OCI-LY7 (cell line): Measurements from ENCODE around the gene LMO3. TPM values are rescaled to one million over a fixed set of nuclear protein-coding genes. Genes with fewer than 3 reads are reported as not detected.
A peak's percentile ranks its signal among the peaks of the same experiment; 100 is the strongest.

Source experiments
- BruUV-seq: library from RNA; stranded (reverse); fragments of 400-500 nt; replicated peaks from 2 replicates; lab custom pipeline; 2021; lab: Mats Ljungman, UMichigan
- CTCF ChIA-PET: fragments of 300-600 bp; sonication (Branson Sonifier 250); formaldehyde crosslinking; loops from one replicate; lab custom pipeline; 2022; ENCODE audit warnings: antibody characterized with exemption; ENCODE audit not compliant: unreplicated experiment; lab: Charles Lee
- POLR2A ChIA-PET: fragments of 300-600 bp; sonication (Branson Sonifier 250); formaldehyde crosslinking; loops from one replicate; lab custom pipeline; 2022; ENCODE audit warnings: antibody characterized with exemption; lab: Charles Lee
- DNase-seq: peaks from one replicate; pipeline ENCODE4 v3.0.0-alpha.2; 2015; ENCODE audit warnings: low spot score
- H2AFZ ChIP-seq: fragments of 200-600 bp; sonication (generic), shearing (Covaris generic); 2 replicates; pipeline ENCODE4 v1.6.1; 2014; ENCODE audit warnings: mild to moderate bottlenecking, antibody characterized with exemption, low read length, moderate library complexity
- H3K27ac ChIP-seq: fragments of 200-600 bp; sonication (generic); 2 replicates; pipeline ENCODE4 v1.5.1; 2014; ENCODE audit warnings: mixed run types, low read depth, mild to moderate bottlenecking, moderate library complexity, low read length, inconsistent platforms; ENCODE audit not compliant: poor library complexity, severe bottlenecking
- H3K36me3 ChIP-seq: fragments of 200-600 bp; sonication (generic); 2 replicates; pipeline ENCODE4 v1.6.1; 2014; ENCODE audit warnings: mild to moderate bottlenecking, antibody characterized with exemption, low read length, moderate library complexity, mixed read lengths; ENCODE audit not compliant: insufficient read depth
- H3K4me1 ChIP-seq: fragments of 200-600 bp; sonication (generic); 2 replicates; pipeline ENCODE4 v1.5.1; 2014; ENCODE audit warnings: mild to moderate bottlenecking, low read length; ENCODE audit not compliant: insufficient read depth, poor library complexity, severe bottlenecking
- H3K4me2 ChIP-seq: fragments of 200-600 bp; sonication (generic); 2 replicates; pipeline ENCODE4 v1.6.1; 2014; ENCODE audit warnings: mild to moderate bottlenecking, low read length
- H3K4me3 ChIP-seq: fragments of 200-600 bp; sonication (generic); 2 replicates; pipeline ENCODE4 v1.5.1; 2014; ENCODE audit warnings: mild to moderate bottlenecking, low read depth, low read length; ENCODE audit not compliant: poor library complexity, severe bottlenecking
- H3K79me2 ChIP-seq: fragments of 200-600 bp; sonication (generic); 2 replicates; pipeline ENCODE4 v1.6.1; 2016; ENCODE audit warnings: low read depth, mild to moderate bottlenecking, low read length, moderate library complexity, mixed read lengths; ENCODE audit not compliant: insufficient read depth
- H3K9me2 ChIP-seq: fragments of 200-600 bp; sonication (generic); 2 replicates; pipeline ENCODE4 v1.6.1; 2016; ENCODE audit warnings: mild to moderate bottlenecking, low read length, mixed read lengths; ENCODE audit not compliant: insufficient read depth
- H3K9me3 ChIP-seq: fragments of 200-600 bp; sonication (generic); 2 replicates; pipeline ENCODE4 v1.6.1; 2014; ENCODE audit warnings: mild to moderate bottlenecking, mixed run types, low read length, mixed read lengths
- H4K20me1 ChIP-seq: fragments of 200-600 bp; sonication (generic); 2 replicates; pipeline ENCODE4 v1.6.1; 2014; ENCODE audit warnings: mild to moderate bottlenecking, antibody characterized with exemption, low read length, moderate library complexity, mixed read lengths; ENCODE audit not compliant: insufficient read depth
- EZH2phosphoT487 ChIP-seq: fragments of 200-600 bp; sonication (generic); IDR thresholded peaks from 2 replicates; pipeline ENCODE4 v1.6.1; 2018; ENCODE audit warnings: low read depth, borderline replicate concordance, mild to moderate bottlenecking, mixed run types, antibody characterized with exemption, low read length, moderate library complexity, mixed read lengths
- intact Hi-C: fragments of 100-400 bp; cut with micrococcal nuclease; formaldehyde crosslinking; loops from one replicate; pipeline ENCODE4 v1.10.0; 2022; ENCODE audit not compliant: unreplicated experiment
- total RNA-seq, 2 experiments: library from RNA; depleted of rRNA in 1 of 2; stranded (reverse); fragments of >200 nt in 1 of 2; shearing (Covaris generic) in 1 of 2; gene quantifications; 2 replicates each; pipeline ENCODE4 v1.2.3, GENCODE V29; 2014 to 2022
- TF ChIP-seq, protein P1 (sequence below): fragments of 200-600 bp; sonication (generic); conservative IDR thresholded peaks from 2 replicates; pipeline ENCODE4 v1.5.1; 2014; ENCODE audit warnings: mild to moderate bottlenecking, antibody characterized with exemption, low read length, moderate library complexity, mixed read lengths

LMO3 gene
- total RNA-seq, 2 experiments from 2014 or later: 10.6 to 13.1 TPM

DNA sequence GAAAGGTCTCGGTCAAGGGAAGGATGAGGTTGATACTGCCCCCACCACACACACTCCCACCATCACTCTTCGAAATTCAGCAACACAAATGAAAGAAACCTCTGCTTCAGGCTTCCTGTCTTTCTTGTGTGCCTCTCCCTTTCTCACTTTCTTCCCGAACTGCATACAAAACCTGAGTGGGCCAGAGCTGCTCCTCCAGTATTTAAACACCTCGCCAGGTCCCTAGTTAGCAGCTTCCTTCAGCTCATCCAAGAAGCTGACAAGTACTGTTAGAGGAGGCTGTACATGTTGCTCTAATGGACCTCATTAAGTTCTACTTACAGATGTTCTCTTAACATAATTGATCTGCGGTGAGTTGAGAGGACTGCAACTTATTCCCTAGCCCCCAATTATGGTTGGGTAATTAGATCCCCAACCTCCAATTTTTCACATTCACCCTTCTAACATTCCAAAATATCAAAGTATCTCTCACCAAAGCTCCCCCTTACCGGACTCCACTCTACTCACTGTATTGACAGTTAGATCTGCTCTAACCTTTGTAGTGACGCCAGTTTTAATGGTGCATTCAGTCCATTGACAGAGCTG, 4.1 kb upstream of the LMO3 start:
- ChIA-PET POLR2A (interaction anchor here (1.0 to 2.6 kb wide), 8 partner anchors 10 to 980 kb away, joined by 3 to 23 read pairs (median 4); no protein-coding TSS in a partner anchor), CTCF (no interaction called here)
- Histone ChIP-seq H3K9me3 (no peaks in the 10 kb centered on the region), H3K9me2 (no peaks in the 10 kb centered on the region), H3K79me2 (peaks cover 4% of the 10 kb centered on the region; the same call in 1 of the 2 replicates), H4K20me1 (no peaks in the 10 kb centered on the region), H3K36me3 (no peaks in the 10 kb centered on the region), H3K27ac (peak overlapping the region; percentile 80), H3K4me3 (peak overlapping the region; percentile 77), H3K4me2 (peak overlapping the region; percentile 80), H3K4me1 (peaks cover 67% of the 10 kb centered on the region), H2AFZ (peak overlapping the region; percentile 46; the same call in 1 of the 2 replicates)
- BruUV-seq: no TSS peak
- no peak for TF ChIP-seq EZH2phosphoT487
- no peak for DNase-seq
- intact Hi-C loops: no loop called here

DNA sequence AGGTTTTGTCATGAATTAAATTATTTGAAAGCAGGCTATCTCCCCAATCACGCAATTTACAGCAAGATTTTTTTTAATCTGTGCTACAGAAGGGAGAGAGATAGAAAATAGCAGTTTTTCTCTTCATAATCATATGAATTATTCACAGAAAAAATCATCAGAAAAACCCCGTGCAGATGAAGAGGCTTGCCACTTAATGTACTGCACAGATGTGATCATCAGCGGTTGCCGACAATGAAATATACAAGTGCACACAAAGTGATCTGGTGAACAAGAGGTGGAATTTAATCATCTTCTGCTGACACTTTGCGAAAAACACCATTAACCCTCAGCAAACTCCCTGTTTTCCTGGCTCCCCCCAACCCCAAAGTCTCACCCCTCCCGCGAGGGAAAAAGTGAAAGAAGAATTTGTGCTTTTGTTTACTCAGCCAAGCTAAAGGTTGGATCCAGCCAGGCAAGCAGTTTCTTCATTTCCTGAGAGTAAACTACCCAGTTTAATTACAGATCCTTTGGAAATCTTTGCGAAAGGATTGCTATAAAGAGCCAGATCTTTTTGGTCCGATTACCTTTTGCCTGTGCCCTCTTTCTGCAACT, 3.1 kb upstream of the LMO3 start:
- TF ChIP-seq, protein P1, sequence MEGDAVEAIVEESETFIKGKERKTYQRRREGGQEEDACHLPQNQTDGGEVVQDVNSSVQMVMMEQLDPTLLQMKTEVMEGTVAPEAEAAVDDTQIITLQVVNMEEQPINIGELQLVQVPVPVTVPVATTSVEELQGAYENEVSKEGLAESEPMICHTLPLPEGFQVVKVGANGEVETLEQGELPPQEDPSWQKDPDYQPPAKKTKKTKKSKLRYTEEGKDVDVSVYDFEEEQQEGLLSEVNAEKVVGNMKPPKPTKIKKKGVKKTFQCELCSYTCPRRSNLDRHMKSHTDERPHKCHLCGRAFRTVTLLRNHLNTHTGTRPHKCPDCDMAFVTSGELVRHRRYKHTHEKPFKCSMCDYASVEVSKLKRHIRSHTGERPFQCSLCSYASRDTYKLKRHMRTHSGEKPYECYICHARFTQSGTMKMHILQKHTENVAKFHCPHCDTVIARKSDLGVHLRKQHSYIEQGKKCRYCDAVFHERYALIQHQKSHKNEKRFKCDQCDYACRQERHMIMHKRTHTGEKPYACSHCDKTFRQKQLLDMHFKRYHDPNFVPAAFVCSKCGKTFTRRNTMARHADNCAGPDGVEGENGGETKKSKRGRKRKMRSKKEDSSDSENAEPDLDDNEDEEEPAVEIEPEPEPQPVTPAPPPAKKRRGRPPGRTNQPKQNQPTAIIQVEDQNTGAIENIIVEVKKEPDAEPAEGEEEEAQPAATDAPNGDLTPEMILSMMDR: no peak
- TF ChIP-seq EZH2phosphoT487: no peak
- ChIA-PET POLR2A (interaction anchor here (0.7 kb wide), 1 partner anchor 42 kb away, joined by 4 read pairs; no protein-coding TSS in a partner anchor), CTCF (no interaction called here)
- Histone ChIP-seq H3K4me1 (peaks cover 60% of the 10 kb centered on the region), H2AFZ (peak overlapping the region; percentile 46), H3K9me2 (no peaks in the 10 kb centered on the region), H3K4me3 (peak overlapping the region; percentile 77), H4K20me1 (no peaks in the 10 kb centered on the region), H3K27ac (peak overlapping the region; percentile 80), H3K79me2 (peaks cover 15% of the 10 kb centered on the region; the same call in 1 of the 2 replicates), H3K4me2 (peak overlapping the region; percentile 80), H3K36me3 (no peaks in the 10 kb centered on the region), H3K9me3 (no peaks in the 10 kb centered on the region)
- no TSS peak for BruUV-seq
- intact Hi-C loops: loop anchor here (5.0 kb wide), 2 partner anchors 412 to 622 kb away; no protein-coding TSS in a partner anchor
- peak; percentile 24 for DNase-seq

DNA sequence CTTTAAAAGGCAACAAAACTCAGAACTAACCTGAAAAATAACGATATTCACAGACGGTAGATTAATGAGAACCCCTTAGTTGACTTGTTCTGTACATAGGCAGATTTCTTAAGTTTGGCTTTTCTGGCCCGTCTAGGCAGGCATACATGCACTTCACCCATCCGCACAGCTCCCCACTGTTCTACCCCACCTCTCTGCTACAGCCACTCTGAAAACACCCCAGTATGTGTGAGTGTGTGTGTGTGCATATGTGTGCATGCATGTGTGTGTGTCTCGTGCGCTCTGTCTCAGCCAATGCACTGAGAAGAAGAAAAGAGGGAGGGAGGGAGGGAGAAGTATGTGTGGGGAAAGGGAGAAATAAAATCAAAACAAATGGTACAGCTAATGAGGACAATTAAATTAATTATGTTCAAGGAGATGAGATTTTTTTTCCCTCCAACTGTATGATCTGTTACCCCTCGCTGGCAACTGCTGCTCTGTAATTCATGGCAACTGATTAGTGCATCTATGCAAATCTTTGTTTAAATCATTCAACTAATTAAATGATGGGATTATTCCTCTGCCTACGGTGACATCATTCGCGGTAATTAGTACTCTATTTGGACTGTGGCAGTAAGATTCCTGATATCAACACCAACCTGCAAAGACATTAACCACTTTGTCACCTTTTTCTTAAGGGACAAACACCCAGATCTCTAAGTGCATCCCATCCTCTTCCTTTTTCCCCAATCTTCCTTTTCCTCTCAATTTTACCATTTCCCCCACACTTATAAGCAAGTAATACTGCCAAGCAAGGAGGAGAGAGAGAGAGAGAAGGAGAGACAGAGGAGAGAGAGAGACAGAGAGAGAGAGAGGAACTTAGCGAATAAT, 2.2 kb upstream of the LMO3 start:
- H3K36me3 ChIP-seq: no peaks in the 10 kb centered on the region
- peak overlapping the region; percentile 46 for H2AFZ ChIP-seq
- H3K9me2 ChIP-seq: no peaks in the 10 kb centered on the region
- peak overlapping the region; percentile 80 for H3K27ac ChIP-seq
- intact Hi-C loops: loop anchor here (2.0 to 5.0 kb wide), 3 partner anchors 29 to 621 kb away; no protein-coding TSS in a partner anchor
- ChIA-PET POLR2A (interaction anchor here (0.7 to 3.0 kb wide), 8 partner anchors 11 to 183 kb away, joined by 3 to 31 read pairs (median 4); no protein-coding TSS in a partner anchor), CTCF (no interaction called here)
- peak overlapping the region; percentile 80 for H3K4me2 ChIP-seq
- H3K4me3 ChIP-seq: peak overlapping the region; percentile 77
- peaks cover 59% of the 10 kb centered on the region for H3K4me1 ChIP-seq
- BruUV-seq: no TSS peak
- TF ChIP-seq, protein P1: no peak
- no peak for TF ChIP-seq EZH2phosphoT487
- H3K79me2 ChIP-seq: peaks cover 19% of the 10 kb centered on the region; the same call in 1 of the 2 replicates
- H3K9me3 ChIP-seq: no peaks in the 10 kb centered on the region
- no peak for DNase-seq
- no peaks in the 10 kb centered on the region for H4K20me1 ChIP-seq
